Measurements from ENCODE around the gene PLPP2.

Gene PLPP2

DNA sequence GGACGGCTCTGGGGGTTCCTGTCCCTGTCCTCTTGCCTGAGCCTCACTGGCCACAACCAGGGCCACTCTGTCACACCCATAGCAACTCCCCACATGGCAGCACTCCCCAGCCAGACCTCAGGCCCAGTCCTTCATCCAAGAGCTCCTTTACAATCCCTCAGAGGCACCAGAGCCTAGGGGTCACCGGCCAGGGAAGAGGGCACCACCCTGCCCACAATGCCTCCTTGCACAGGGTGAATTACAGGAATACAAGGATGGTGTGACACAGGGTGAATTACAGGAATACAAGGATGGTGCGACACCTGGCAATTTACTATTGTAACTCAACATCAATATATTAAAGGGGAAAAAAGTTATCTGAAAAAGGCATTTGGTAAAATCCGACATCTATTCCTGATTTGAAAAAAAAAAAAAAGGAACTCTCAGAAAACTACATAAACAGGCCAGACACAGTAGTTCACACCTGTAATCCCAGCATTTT lies 36.9 kb upstream of the PLPP2 start:
- H3K36me3 ChIP-seq (ENCODE audit: control insufficient read depth in 1 of 2, insufficient read depth in 2 of 2, low read length in 2 of 2): peaks cover 49 to 75% of the 10 kb centered on the region in 2 donors
- H3K27ac ChIP-seq (ENCODE audit: low read length): no peak overlapping the region
- no peak overlapping the region for H3K4me3 ChIP-seq (ENCODE audit: low read depth in 1 of 2, low read length in 2 of 2)
- peaks cover 0 to 4% of the 10 kb centered on the region in 2 donors for H3K9me3 ChIP-seq (ENCODE audit: control insufficient read depth in 1 of 2, low read length in 2 of 2)
- H3K4me1 ChIP-seq (ENCODE audit: control insufficient read depth in 1 of 2, insufficient read depth in 2 of 2, low read length in 2 of 2): no peaks in the 10 kb centered on the region
- H3K27me3 ChIP-seq (ENCODE audit: low read depth, low read length): no peaks in the 10 kb centered on the region

DNA sequence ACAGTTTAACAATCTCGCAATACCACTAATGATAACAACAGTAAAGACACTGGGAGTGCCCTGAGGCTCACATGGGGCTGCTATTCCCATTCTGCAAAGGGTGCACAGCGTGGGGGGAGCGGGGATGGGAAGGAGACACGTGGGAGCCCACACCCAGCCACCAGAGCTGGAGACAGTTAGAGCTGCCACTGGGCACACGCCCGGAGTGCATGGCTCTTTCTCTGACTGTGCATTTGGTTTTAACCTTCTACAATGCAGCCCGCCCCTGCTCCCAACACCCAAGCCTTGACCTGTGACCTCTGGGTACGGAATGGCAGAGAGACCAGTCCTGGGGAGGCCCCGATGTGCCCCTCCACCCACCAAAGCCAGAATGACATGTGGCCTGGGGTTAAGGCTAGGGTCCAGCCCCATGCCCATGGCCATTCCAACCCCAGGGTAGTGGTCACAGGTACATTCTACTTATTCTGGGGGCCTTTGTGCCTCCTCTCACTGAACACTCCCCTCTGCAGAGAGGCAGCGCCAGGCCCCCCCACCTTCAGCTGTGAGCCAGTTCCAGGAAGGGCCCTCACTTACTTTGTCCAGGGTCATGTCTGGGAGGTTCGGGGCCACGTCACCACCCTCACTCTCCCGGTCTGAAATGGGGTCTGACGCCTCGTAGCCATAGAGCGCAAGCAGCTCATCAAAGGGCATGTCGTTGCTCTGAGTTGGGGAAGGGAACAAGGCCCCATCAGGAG lies 36.3 kb upstream of the PLPP2 start:
- Histone ChIP-seq H3K27ac (ENCODE audit: low read length) (no peak overlapping the region), H3K27me3 (ENCODE audit: low read depth, low read length) (no peaks in the 10 kb centered on the region), H3K4me1 (ENCODE audit: control insufficient read depth in 1 of 2, insufficient read depth in 2 of 2, low read length in 2 of 2) (no peaks in the 10 kb centered on the region), H3K4me3 (ENCODE audit: low read depth in 1 of 2, low read length in 2 of 2) (no peak overlapping the region), H3K36me3 (ENCODE audit: control insufficient read depth in 1 of 2, insufficient read depth in 2 of 2, low read length in 2 of 2) (peaks cover 55 to 81% of the 10 kb centered on the region in 2 donors), H3K9me3 (ENCODE audit: control insufficient read depth in 1 of 2, low read length in 2 of 2) (peaks cover 0 to 4% of the 10 kb centered on the region in 2 donors)

DNA sequence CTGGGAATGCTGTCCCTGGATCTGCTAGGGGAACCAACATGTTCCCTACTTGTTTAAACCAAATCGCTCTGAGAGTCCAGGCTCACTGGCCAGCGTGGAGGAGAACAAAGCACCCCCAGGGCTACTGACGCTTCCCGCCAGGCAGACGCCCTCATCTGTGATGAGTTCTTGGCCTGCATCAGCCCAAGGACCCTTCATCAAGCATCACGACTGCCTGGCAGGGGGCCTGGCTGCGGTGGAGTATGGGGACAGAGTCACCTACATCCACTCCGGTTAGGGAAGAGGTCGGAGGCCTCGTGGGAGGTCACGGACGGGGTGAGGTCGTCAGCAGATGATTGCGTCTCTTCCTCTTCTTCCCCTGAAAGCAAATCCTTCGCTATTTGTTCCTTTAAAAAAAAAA lies 35.7 kb upstream of the PLPP2 start:
- Histone ChIP-seq H3K27ac (ENCODE audit: low read length) (no peak overlapping the region), H3K4me1 (ENCODE audit: control insufficient read depth in 1 of 2, insufficient read depth in 2 of 2, low read length in 2 of 2) (no peaks in the 10 kb centered on the region), H3K9me3 (ENCODE audit: control insufficient read depth in 1 of 2, low read length in 2 of 2) (peaks cover 0 to 4% of the 10 kb centered on the region in 2 donors), H3K36me3 (ENCODE audit: control insufficient read depth in 1 of 2, insufficient read depth in 2 of 2, low read length in 2 of 2) (peaks cover 58 to 86% of the 10 kb centered on the region in 2 donors), H3K4me3 (ENCODE audit: low read depth in 1 of 2, low read length in 2 of 2) (no peak overlapping the region), H3K27me3 (ENCODE audit: low read depth, low read length) (no peaks in the 10 kb centered on the region)

DNA sequence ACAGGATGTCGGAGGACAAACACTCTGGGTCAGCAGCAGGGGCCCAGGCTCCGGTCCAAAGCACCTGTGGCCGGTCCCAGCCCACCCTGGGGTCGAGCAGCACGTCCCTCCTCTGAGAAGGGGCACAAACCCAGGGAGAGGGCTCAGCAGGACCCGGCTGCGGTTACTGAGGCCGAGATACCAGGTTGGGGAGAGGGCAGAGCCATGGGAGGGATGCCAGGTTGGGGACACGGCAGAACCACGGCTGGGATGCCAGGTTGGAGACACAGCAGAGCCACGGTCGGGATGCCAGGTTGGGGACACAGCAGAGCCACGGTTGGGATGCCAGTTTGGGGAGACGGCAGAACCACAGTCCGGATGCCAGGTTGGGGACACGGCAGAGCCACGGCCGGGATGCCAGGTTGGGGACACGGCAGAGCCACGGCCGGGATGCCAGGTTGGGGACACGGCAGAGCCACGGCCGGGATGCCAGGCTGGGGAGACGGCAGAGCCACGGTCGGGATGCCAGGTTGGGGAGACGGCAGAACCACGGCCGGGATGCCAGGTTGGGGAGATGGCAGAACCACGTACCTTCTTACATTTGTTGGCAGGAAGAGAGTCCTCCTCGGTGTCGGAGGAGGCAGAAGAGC lies 34.8 kb upstream of the PLPP2 start:
- Histone ChIP-seq H3K36me3 (ENCODE audit: control insufficient read depth in 1 of 2, insufficient read depth in 2 of 2, low read length in 2 of 2) (peaks cover 59 to 86% of the 10 kb centered on the region in 2 donors), H3K27me3 (ENCODE audit: low read depth, low read length) (no peaks in the 10 kb centered on the region), H3K4me1 (ENCODE audit: control insufficient read depth in 1 of 2, insufficient read depth in 2 of 2, low read length in 2 of 2) (no peaks in the 10 kb centered on the region), H3K27ac (ENCODE audit: low read length) (no peak overlapping the region), H3K9me3 (ENCODE audit: control insufficient read depth in 1 of 2, low read length in 2 of 2) (peaks cover 0 to 4% of the 10 kb centered on the region in 2 donors), H3K4me3 (ENCODE audit: low read depth in 1 of 2, low read length in 2 of 2) (no peak overlapping the region)

DNA sequence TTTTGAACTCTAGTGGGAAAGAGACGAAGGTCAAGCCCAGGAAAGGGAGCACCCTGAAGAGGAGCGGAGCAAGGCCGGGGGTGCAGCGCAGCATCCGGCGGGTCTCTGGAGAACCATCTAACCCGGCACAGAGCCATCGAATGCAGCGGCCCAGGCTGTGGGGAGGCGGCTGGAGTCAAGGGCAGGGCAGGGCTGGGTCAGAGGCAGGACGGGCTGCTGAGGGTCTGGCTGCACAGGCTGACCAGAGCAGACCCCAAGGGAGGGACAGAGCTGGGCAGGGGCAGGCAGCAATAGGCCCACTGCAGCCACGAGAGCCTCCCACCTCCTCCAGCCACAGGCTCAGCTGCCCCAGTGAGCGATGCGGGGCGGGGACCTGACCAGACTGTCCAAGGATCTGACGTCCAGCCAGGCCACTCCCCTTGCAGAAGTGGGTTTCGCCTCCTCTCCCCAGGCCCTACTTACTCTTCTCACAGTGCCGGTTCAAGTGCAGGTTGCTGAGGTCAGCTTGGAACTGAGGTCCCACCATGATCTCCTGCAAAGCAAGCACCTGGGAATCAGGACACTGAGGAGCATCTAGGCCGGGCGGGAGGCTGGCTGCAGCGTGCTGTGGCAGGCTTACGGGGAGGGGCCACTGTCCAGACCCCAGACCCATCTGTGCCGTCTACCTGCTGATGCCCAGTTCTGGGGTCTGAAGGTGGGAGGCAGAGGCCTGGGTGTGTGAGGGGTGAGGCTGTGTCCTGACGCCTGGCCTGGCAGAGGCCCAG lies 34.2 kb upstream of the PLPP2 start:
- H3K27me3 ChIP-seq (ENCODE audit: low read depth, low read length): no peaks in the 10 kb centered on the region
- no peaks in the 10 kb centered on the region for H3K4me1 ChIP-seq (ENCODE audit: control insufficient read depth in 1 of 2, insufficient read depth in 2 of 2, low read length in 2 of 2)
- H3K27ac ChIP-seq (ENCODE audit: low read length): no peak overlapping the region
- no peak overlapping the region for H3K4me3 ChIP-seq (ENCODE audit: low read depth in 1 of 2, low read length in 2 of 2)
- peaks cover 0 to 4% of the 10 kb centered on the region in 2 donors for H3K9me3 ChIP-seq (ENCODE audit: control insufficient read depth in 1 of 2, low read length in 2 of 2)
- peaks cover 59 to 86% of the 10 kb centered on the region in 2 donors for H3K36me3 ChIP-seq (ENCODE audit: control insufficient read depth in 1 of 2, insufficient read depth in 2 of 2, low read length in 2 of 2)

DNA sequence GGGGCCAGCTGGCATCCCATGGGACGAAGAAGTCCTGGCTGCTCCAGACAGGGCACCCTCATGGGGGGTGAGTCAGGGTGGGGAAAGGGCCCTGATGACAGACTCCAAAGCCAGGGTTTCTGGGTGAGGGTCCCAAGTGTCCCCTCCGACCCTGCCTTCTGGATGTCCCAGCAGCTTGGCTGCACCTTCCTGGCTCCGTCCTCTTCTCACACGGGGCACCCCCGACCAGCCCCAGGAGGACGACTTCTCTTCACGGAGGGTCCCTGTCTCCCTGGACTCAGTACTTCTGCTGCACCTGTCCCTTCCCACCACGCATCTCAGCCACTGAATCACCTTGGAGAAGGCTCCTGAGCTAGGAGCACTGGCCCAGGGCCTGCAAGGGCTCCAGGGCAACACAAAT lies 33.5 kb upstream of the PLPP2 start:
- no peak overlapping the region for H3K27ac ChIP-seq (ENCODE audit: low read length)
- no peaks in the 10 kb centered on the region for H3K4me1 ChIP-seq (ENCODE audit: control insufficient read depth in 1 of 2, insufficient read depth in 2 of 2, low read length in 2 of 2)
- peaks cover 57 to 83% of the 10 kb centered on the region in 2 donors for H3K36me3 ChIP-seq (ENCODE audit: control insufficient read depth in 1 of 2, insufficient read depth in 2 of 2, low read length in 2 of 2)

DNA sequence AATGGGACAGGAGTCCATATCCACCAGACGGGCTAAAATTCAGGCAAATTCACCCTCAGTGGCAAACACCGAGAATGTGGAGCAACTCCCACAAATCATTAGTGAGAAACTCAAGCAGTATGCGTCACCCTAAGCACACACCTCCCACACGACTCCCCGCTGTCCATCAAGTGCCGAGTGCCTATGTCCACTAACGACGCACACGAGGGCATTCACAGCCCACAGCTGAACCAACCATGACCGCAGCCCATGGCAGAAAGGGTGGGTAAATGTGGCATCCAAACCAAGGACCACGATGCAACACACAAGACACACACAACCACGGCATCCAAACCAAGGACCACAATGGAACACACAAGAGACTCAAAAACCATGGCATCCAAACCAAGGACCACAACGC lies 31.4 kb upstream of the PLPP2 start:
- no peak overlapping the region for H3K27ac ChIP-seq (ENCODE audit: low read length)
- H3K4me3 ChIP-seq (ENCODE audit: low read depth in 1 of 2, low read length in 2 of 2): no peak overlapping the region
- peaks cover 45 to 82% of the 10 kb centered on the region in 2 donors for H3K36me3 ChIP-seq (ENCODE audit: control insufficient read depth in 1 of 2, insufficient read depth in 2 of 2, low read length in 2 of 2)
- H3K4me1 ChIP-seq (ENCODE audit: control insufficient read depth in 1 of 2, insufficient read depth in 2 of 2, low read length in 2 of 2): no peaks in the 10 kb centered on the region
- no peaks in the 10 kb centered on the region for H3K9me3 ChIP-seq (ENCODE audit: control insufficient read depth in 1 of 2, low read length in 2 of 2)
- no peaks in the 10 kb centered on the region for H3K27me3 ChIP-seq (ENCODE audit: low read depth, low read length)

More for the DNA sequence above, 33.5 kb upstream of the PLPP2 start:
- no peaks in the 10 kb centered on the region for H3K27me3 ChIP-seq (ENCODE audit: low read depth, low read length)
- no peak overlapping the region for H3K4me3 ChIP-seq (ENCODE audit: low read depth in 1 of 2, low read length in 2 of 2)
- peaks cover 0 to 4% of the 10 kb centered on the region in 2 donors for H3K9me3 ChIP-seq (ENCODE audit: control insufficient read depth in 1 of 2, low read length in 2 of 2)

DNA sequence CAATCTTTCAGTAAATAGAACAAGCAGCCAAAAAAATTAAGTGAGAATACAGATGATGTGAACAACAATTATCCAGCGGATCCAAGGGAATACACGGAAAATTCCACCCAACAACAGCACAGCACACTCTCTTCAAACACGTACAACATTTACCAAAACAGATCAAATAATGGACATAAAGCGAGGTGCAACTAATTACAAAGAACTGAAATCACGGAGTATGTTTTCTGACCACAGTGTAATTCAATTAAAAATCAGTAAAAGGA lies 27.2 kb upstream of the PLPP2 start:
- Histone ChIP-seq H3K4me3 (ENCODE audit: low read depth in 1 of 2, low read length in 2 of 2) (no peak overlapping the region), H3K27ac (ENCODE audit: low read length) (no peak overlapping the region), H3K27me3 (ENCODE audit: low read depth, low read length) (no peaks in the 10 kb centered on the region), H3K9me3 (ENCODE audit: control insufficient read depth in 1 of 2, low read length in 2 of 2) (no peaks in the 10 kb centered on the region), H3K4me1 (ENCODE audit: control insufficient read depth in 1 of 2, insufficient read depth in 2 of 2, low read length in 2 of 2) (no peaks in the 10 kb centered on the region), H3K36me3 (ENCODE audit: control insufficient read depth in 1 of 2, insufficient read depth in 2 of 2, low read length in 2 of 2) (peaks cover 34 to 75% of the 10 kb centered on the region in 2 donors)

DNA sequence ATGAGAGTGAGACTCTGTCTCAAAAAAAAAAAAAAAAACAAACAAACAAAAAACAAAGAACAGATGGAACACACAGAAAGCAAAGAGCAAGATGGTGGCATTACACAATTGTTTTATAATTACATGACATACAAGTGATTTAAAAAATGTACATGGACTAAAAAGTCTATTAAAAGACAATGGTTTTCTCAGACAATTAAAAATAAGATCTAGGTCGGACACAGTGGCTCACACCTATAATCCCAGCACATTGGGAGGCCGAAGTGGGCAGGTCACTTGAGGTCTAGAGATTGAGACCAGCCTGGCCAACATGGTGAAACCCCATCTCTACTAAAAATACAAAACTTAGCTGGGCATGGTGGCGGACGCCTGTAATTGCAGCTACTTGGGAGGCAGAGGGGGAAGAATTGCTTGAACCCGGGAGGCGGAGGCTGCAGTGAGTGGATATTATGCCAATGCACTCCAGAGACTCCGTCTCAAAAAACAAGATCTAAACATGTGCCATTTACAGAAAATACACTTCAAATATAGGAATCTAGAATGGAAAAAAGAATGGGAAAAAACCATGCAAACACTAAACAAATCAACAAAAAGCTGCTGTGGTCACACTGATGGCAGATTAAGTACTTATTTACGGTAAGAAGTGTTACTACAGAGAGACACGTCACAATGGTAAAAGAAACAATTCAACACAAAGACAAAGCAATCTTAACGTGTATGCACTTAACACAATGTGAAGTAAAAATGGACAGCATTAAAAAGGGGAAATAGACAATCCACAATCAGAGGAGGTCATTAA lies 26.7 kb upstream of the PLPP2 start:
- Histone ChIP-seq H3K4me1 (ENCODE audit: control insufficient read depth in 1 of 2, insufficient read depth in 2 of 2, low read length in 2 of 2) (no peaks in the 10 kb centered on the region), H3K27ac (ENCODE audit: low read length) (no peak overlapping the region), H3K27me3 (ENCODE audit: low read depth, low read length) (no peaks in the 10 kb centered on the region), H3K9me3 (ENCODE audit: control insufficient read depth in 1 of 2, low read length in 2 of 2) (no peaks in the 10 kb centered on the region), H3K4me3 (ENCODE audit: low read depth in 1 of 2, low read length in 2 of 2) (no peak overlapping the region), H3K36me3 (ENCODE audit: control insufficient read depth in 1 of 2, insufficient read depth in 2 of 2, low read length in 2 of 2) (peaks cover 32 to 78% of the 10 kb centered on the region in 2 donors)

DNA sequence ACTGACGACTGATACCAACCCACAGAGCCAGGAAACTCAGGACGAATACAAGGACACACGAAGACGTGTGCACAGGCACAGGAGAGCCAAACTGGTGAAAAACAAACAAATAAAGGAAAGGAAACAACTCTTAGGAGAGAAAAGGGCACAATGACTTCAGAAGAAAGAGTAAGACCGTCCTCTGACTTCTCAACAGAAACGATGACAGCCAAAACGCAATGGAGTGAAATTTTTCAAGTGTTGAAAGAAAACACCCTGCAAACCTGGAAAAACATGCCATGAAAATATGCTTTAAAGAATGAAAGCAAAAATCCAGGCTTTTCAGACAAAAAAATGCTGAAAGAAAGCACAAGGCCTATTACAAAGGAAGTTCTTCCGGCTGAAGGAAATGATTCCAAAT lies 24.6 kb upstream of the PLPP2 start:
- Histone ChIP-seq H3K4me1 (ENCODE audit: control insufficient read depth in 1 of 2, insufficient read depth in 2 of 2, low read length in 2 of 2) (no peaks in the 10 kb centered on the region), H3K4me3 (ENCODE audit: low read depth in 1 of 2, low read length in 2 of 2) (no peak overlapping the region), H3K27me3 (ENCODE audit: low read depth, low read length) (no peaks in the 10 kb centered on the region), H3K36me3 (ENCODE audit: control insufficient read depth in 1 of 2, insufficient read depth in 2 of 2, low read length in 2 of 2) (peaks cover 30 to 76% of the 10 kb centered on the region in 2 donors), H3K9me3 (ENCODE audit: control insufficient read depth in 1 of 2, low read length in 2 of 2) (no peaks in the 10 kb centered on the region), H3K27ac (ENCODE audit: low read length) (no peak overlapping the region)

Data from muscle layer of duodenum (tissue), 2 donors.